ENCODE data around the gene LCE1E.

DNA sequence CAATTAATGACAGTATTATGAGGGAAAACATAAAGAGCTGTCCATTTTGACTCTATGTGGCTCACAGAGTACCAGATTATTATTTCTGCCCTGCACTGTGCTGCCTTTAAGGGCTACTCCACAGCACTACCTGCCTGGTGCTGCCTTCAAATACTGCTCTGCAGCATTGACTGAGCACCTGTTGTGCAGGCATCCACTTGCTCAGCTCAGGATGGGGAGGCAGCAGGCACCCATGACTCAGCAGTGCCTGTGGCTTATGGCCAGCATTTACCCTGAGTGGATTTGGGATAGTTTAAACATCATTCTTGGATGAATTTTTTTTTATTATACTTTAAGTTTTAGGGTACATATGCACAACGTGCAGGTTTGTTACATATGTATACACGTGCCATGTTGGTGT lies 29.2 kb upstream of the LCE1E start:
- TF ChIP-seq CTCF (IDR thresholded peaks at IDR 0.05) (no peak), POLR2A (IDR thresholded peaks at IDR 0.05) (no peak)

Data from body of pancreas (tissue), 4 donors.